GF-D8 (cell line): ENCODE results near the gene SLC66A1.

Experiments used
- DNase-seq: peaks from one replicate; lab custom pipeline; 2025; lab: John Stamatoyannopoulos, UW

Gene SLC66A1

DNA sequence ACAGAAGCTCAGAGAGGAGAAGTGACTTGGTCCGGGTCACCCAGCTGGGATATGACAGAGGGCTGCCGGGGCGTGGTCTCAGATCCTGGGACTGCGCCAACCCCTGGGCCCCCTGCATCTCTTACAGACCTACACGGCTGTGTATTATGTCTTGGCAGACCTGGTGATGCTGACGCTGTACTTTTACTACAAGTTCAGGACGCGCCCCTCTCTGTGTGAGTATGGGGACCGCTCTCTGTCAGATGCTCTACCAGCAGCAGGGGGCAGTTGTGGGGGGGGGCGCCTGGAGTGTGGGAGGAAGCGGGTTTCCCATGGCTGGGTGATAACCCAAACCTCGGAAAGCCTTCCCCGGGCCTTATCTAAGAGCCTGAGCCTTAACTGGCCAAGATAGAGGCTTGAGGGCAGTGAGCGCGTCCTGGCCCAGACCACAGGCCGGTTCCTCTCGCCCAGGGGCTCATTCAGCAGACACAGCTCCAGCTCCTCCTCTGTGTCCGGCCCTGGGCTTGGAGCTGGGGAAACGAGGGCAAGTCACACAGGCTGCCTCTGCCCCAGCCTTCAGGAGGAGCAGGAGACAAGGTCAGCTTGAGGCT, 13.3 kb downstream of the SLC66A1 start:
- DNase-seq: no peak

DNA sequence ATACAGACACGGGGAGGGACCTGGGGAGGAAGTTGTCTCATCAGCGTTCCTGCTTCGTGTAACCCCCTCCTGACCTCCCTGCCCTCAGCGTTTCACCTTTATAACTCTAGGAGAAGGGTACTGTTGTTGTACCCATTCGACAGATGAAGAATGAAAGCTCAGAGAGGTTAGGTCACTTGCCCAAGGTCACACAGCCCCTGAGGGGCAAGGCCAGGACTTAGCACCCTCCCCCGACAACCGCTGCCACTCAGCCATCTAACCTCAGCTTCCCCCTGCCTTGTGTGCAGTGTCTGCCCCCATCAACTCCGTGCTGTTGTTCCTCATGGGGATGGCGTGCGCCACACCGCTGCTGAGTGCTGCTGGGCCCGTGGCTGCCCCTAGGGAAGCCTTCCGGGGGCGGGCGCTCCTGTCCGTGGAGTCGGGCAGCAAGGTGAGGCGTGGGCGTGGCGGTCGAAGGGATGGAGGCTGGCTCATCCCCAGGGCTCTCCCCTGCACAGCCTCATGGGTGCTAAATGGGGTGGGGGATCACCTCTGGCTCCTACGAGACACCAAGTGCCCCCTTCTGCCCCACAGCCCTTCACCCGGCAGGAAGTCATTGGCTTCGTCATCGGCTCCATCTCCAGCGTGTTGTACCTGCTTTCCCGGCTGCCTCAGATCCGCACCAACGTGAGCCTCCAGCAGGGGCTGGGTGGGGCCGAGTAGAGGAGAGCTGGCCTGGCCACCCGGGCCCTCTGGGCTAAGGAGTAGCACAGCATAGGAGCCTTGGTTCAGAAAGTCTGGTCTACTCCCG, 14.0 kb downstream of the SLC66A1 start:
- no peak for DNase-seq

- no peak for DNase-seq
These were observed 14.6 kb downstream of the SLC66A1 start for GRCh38 chr1:19326748-19327065.

GRCh38 chr1:19327301-19327700, 15.2 kb downstream of the SLC66A1 start:
- no peak for DNase-seq

DNA sequence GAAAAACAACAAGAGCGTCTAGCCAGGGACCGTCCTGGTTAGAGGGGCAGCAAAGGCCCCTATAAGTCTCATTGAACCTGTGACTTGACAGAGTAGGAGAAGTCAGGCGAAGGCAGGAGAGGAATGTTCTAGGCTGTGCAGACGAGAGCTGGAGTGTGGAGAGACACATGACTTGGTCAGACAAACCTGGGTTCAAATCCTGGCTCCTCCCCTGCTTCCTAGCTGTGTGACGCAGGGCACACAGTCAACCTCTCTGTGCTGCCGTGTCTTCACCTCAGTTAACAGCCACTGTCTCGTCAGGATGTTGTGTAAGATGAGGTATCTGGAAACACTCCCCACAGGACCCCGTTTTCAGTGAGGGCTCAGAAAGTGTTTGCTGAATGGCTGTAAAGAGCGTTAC, 15.6 kb downstream of the SLC66A1 start:
- no peak for DNase-seq

DNA sequence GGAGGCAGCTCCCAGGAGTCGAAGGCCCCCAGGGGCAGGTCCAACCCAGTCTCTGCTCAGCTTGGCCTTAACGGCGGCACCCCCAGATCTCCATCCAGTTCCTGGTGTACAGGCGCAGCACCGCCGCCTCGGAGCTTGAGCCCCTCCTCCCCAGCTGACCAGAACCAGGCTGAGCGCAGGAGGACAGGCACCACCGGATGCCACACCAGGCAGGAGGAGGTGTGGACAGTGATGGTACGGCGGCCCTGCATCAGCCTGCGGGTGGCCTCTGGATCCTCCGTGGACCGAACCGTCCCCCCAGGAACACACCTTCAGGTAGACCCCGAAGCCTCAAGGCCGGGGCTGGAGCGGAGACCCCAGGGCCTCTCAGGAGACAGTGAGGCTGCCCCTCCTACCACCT, 16.4 kb downstream of the SLC66A1 start:
- no peak for DNase-seq

- DNase-seq: no peak
These were observed 17.1 kb downstream of the SLC66A1 start for GRCh38 chr1:19329188-19329587.

DNA sequence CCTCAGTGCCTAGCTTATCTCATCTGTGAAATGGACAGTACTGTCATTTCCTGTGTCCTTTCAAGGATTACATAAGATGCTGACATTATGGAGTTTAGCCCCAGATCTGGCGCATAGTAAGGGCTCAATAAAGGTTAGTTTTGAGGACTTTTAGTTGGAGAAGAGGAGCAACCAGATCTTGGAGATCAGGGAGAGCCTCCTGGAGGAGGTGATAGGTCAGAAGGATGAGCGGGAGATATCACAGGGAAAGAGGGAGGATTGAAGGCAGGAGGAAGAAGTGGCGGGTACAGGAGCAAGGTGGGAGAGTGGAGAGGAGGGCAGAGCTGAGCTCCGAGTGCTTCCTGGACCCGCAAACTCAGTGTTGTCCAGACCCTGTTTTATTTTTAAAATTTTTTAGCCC, 17.5 kb downstream of the SLC66A1 start:
- DNase-seq: no peak

DNA sequence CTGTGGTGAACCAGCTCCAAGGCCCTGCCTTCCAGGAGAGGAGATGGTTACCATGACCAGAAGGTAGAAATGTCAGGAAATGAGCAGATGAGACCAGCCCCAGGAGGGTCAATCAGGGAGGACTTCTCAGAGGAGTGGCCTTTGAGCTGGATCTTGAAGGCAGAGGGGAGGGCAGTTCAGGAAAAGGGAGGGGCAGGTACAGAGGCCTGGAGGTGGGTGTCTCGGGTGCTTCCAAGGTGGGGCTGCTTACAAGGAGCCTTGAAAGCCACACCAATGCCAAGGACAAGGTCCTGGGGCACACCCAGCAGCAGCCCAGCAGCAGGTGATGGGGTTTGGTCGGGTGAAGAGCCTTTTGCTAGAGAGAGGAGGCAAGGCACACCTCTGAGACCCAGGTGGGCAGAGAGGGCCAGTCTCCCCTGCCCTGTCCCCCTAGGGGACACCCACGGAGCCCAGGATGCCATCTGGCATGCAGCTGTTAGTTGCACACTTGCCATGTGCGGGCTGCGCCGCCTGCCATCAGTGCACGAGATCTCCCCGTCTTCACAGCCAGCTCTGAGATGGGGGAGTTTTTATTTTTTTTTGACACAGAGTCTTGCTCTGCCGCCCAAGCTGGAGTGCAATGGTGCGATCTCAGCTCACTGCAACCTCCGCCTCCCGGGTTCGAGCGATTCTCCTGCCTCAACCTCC, 18.5 kb downstream of the SLC66A1 start:
- DNase-seq: no peak

DNA sequence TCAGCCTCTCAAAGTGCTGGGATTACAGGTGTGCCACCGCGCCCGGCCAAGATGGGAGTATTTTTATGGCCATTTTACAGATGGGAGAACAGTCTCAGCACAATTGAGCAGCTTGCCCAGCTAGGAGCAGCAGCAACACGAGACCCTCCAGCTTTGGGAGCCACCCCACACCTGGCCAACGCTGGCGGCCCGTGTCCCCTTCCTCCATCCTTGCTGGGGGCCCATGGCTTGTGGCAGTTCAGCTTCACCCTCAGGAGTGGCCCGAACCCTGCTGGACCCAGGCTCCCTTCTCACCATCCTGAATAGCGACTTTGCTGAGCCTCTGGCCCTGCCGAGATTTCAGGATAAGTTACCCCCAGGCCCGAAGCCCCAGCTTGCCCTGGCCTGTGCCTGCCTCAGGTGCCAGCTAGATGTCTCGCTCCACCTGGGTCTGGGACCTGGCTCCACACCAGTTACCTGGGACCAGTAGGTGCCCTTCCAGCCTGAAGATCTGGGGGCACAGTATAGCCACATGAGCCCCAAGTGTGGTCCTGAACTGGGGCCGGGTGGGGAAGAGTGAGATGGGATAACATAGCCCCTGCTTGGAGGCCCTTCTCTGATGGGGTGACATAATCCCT, 19.2 kb downstream of the SLC66A1 start:
- no peak for DNase-seq

DNA sequence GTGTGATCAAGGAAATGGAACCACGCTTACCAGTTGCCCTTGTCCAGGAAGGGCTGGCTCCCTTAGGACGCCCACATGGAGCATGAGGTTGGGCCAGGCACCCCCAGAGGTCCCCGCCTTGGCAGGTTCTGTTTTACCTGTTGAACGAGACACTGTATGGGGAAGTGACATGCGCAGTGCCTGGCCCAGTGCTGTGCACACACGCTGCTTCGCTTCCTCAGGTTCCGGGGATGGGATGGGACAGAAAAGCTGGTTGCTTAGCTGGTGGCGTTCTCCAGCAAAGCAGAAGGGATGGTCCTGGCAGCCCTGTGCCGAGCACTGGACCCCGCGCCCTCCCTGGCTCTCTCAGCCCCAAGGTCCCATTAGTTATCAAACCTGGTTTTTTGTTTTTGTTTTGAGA, 20.7 kb downstream of the SLC66A1 start:
- no peak for DNase-seq

- no peak for DNase-seq
These were observed 21.6 kb downstream of the SLC66A1 start for GRCh38 chr1:19333587-19334354.

- no peak for DNase-seq
These were observed 24.4 kb downstream of the SLC66A1 start for GRCh38 chr1:19336543-19336942.

DNA sequence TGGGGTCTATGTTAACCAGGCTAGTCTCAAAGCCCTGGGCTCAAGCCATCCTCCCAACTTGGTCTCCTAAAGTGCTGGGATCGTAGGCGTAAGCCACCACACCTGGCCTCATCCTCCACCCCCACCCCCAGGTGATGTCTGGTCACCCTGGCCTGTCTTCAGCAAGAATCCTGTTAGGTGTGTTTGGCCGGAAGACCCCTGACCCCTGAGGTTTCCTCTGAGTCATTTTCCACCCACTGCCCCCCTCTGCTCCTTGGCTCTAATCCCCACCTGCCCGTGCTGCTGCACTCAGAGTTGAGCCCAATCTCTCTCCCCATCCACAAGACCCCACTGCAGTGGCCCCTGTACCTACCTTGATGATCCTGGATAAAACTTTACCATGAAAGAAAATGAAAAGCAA, 25.2 kb downstream of the SLC66A1 start:
- no peak for DNase-seq

GRCh38 chr1:19338323-19338762, 26.2 kb downstream of the SLC66A1 start:
- no peak for DNase-seq

GRCh38 chr1:19339214-19339861, 27.2 kb downstream of the SLC66A1 start:
- DNase-seq: no peak

DNA sequence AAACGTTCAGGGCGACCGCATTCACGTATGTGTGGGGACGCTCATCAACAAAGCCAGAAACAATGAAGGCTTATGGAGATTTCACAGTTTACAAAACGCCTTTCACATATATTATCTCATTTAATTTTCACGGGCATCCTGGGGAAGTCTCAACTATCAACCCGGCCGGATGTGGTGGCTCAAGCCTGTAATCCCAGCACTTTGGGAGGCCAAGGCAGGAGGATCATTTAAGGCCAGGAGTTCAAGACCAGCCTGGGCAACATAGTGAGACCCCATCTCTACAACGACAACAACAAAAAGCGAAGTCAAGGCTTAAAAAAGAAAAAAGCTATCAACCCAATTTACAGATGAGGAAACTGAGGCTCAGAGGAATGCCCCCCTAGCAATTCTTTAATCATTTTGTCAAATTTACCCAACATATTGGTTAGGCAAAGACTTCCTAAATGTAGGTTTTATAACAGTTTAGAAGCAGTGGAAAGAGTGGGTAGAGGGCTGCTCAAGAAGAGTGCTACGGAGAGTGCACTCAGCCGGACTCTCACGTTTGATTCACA, 28.3 kb downstream of the SLC66A1 start:
- no peak for DNase-seq

- DNase-seq: no peak
These were observed 29.3 kb downstream of the SLC66A1 start for GRCh38 chr1:19341201-19342061.

DNA sequence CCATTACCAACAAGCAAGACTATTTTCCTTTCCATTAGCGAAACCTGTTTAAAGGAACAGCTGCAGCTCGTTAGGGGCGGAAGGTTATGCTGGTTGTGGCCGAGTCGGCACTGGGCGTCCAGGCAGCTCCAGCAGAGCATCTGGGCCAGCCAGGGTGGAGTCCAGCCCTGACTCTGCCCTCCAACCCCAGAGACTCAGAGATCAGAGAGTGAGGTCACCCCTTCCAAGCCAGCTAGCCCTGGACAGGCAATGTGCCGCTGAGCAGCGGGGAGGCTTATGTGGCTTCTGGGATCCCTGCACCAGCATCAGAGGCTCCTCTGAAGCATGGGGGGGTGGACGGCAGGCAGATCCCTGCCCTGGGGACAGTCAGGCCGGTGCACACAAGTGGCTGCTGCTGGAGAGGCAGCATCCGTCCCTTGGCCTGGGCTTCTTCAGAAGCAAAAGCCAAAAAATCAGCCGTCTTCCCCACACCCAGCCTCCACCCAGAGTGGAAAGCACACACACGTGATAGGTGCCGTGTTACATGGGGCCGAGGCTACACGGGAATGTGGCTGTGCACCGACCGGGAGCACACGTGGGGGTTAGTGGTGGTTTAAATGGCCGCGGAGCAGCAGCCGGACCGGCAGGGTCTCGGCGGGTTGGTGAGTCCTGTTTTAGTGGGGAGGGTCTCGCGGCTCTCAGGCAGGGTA, 30.1 kb downstream of the SLC66A1 start:
- no peak for DNase-seq
